HL-60 (cell line): ENCODE results near the gene USP1.

Experiments
- DNase-seq, 2 experiments: peaks; one replicate each; pipeline ENCODE4 v3.0.0-alpha.2; 2010 to 2020; ENCODE audit warnings: low read depth in 1 of 2, low spot score in 1 of 2
- H3K27ac ChIP-seq: fragments of 250-450 bp; sonication (Bioruptor Pico); replicated peaks from 2 replicates; pipeline ENCODE4 v1.5.1; 2020; ENCODE audit warnings: mild to moderate bottlenecking, moderate library complexity
- H3K27me3 ChIP-seq: fragments of 250-450 bp; sonication (Bioruptor Pico); 2 replicates; pipeline ENCODE4 v1.5.1; 2021; ENCODE audit warnings: mild to moderate bottlenecking, moderate library complexity; ENCODE audit not compliant: insufficient read depth, poor library complexity, severe bottlenecking
- H3K4me3 ChIP-seq: replicated peaks from 2 replicates; pipeline ENCODE4 v1.5.1; 2011; ENCODE audit warnings: mild to moderate bottlenecking, control low read depth, low read length; ENCODE audit not compliant: insufficient read depth
- GABPA ChIP-seq: IDR thresholded peaks from 2 replicates; pipeline ENCODE4 v1.6.1; 2012; ENCODE audit warnings: low read depth
- POLR2AphosphoS5 ChIP-seq: IDR thresholded peaks from 2 replicates; pipeline ENCODE4 v1.6.1; 2012; ENCODE audit warnings: low read depth
- REST ChIP-seq: IDR thresholded peaks from 2 replicates; pipeline ENCODE4 v1.6.1; 2012; ENCODE audit warnings: low read depth; ENCODE audit not compliant: insufficient replicate concordance
- SPI1 ChIP-seq: IDR thresholded peaks from 2 replicates; pipeline ENCODE4 v1.6.1; 2012; ENCODE audit warnings: low read depth, mild to moderate bottlenecking, borderline replicate concordance
- TF ChIP-seq, protein P1 (sequence below): IDR thresholded peaks from one replicate; pipeline ENCODE4 v1.5.1; 2011; ENCODE audit warnings: low read length, control low read depth, inconsistent platforms; ENCODE audit not compliant: insufficient read depth

The USP1 gene

GRCh38 chr1:62396871-62397270 is 40.0 kb upstream of the USP1 start:
- TF ChIP-seq POLR2AphosphoS5 (no peak), REST (no peak), SPI1 (no peak), GABPA (no peak)
- TF ChIP-seq, protein P1, sequence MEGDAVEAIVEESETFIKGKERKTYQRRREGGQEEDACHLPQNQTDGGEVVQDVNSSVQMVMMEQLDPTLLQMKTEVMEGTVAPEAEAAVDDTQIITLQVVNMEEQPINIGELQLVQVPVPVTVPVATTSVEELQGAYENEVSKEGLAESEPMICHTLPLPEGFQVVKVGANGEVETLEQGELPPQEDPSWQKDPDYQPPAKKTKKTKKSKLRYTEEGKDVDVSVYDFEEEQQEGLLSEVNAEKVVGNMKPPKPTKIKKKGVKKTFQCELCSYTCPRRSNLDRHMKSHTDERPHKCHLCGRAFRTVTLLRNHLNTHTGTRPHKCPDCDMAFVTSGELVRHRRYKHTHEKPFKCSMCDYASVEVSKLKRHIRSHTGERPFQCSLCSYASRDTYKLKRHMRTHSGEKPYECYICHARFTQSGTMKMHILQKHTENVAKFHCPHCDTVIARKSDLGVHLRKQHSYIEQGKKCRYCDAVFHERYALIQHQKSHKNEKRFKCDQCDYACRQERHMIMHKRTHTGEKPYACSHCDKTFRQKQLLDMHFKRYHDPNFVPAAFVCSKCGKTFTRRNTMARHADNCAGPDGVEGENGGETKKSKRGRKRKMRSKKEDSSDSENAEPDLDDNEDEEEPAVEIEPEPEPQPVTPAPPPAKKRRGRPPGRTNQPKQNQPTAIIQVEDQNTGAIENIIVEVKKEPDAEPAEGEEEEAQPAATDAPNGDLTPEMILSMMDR: no peak
- Histone ChIP-seq H3K27me3 (no peaks in the 10 kb centered on the region), H3K4me3 (no peak overlapping the region), H3K27ac (no peak overlapping the region)
- no peak for DNase-seq

GRCh38 chr1:62397301-62397700 is 39.5 kb upstream of the USP1 start:
- Histone ChIP-seq H3K27ac (no peak overlapping the region), H3K27me3 (no peaks in the 10 kb centered on the region), H3K4me3 (no peak overlapping the region)
- no peak for TF ChIP-seq SPI1
- no peak for DNase-seq

DNA sequence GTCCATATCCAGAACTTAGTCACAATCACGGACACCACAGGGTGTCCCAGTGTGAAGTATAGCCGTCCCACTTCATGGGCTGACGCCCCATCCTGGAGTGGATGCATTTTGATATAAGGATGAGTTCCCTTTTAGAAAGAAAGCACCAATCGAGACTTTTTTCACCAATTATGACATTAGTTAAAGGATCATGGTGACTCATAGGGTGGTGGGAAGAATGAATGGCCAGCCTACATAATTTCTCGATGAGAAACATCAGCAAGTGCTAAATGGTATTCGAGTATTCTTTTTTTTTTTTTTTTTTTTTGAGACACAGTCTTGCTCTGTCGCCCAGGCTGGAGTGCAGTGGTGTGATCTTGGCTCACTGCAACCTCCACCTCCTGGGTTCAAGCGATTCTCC is 38.5 kb upstream of the USP1 start:
- no peak overlapping the region for H3K27ac ChIP-seq
- DNase-seq: no peak
- H3K27me3 ChIP-seq: no peaks in the 10 kb centered on the region
- H3K4me3 ChIP-seq: no peak overlapping the region
- TF ChIP-seq POLR2AphosphoS5 (no peak), REST (no peak), GABPA (no peak), SPI1 (no peak)
- TF ChIP-seq, protein P1: no peak

GRCh38 chr1:62401034-62401760 is 35.7 kb upstream of the USP1 start:
- TF ChIP-seq GABPA (no peak), SPI1 (no peak), POLR2AphosphoS5 (no peak), REST (no peak)
- TF ChIP-seq, protein P1: no peak
- DNase-seq: no peak
- Histone ChIP-seq H3K27ac (no peak overlapping the region), H3K27me3 (no peaks in the 10 kb centered on the region), H3K4me3 (no peak overlapping the region)
